Stimulated activated CD8-positive, alpha-beta memory T cell treated with anti-CD3 and anti-CD28 coated beads, Interleukin-15, amount 100 ng/mL, for 4 hours (primary cell): ENCODE data around the gene HPS4.
"Not testable (repeated sequence)": the region's sequence is repeated elsewhere in the genome, so short reads cannot be mapped to it uniquely, and the experiment has no call there.

Experiments
- DNase-seq, 2 donors: peaks; one replicate each; pipeline ENCODE4 v3.0.0-alpha.2; 2020; ENCODE audit warnings: low read depth in 2 of 2

The HPS4 gene

GRCh38 chr22:26414347-26414746 is 69.2 kb downstream of the HPS4 start:
- DNase-seq = no peak

- no peak for DNase-seq
Observed at GRCh38 chr22:26410386-26410785, 73.2 kb downstream of the HPS4 start.

GRCh38 chr22:26409719-26410335 is 73.8 kb downstream of the HPS4 start:
- DNase-seq = no peak

GRCh38 chr22:26408562-26409220 is 74.9 kb downstream of the HPS4 start:
- not testable (repeated sequence) for DNase-seq

- DNase-seq = no peak
Observed at GRCh38 chr22:26406118-26406517, 77.5 kb downstream of the HPS4 start.

- DNase-seq = no peak
Observed at GRCh38 chr22:26404851-26405421, 78.6 kb downstream of the HPS4 start.

- no peak for DNase-seq
Observed at GRCh38 chr22:26401726-26402125, 81.9 kb downstream of the HPS4 start.
